Smooth muscle cell (in vitro differentiated cells): ENCODE results near the gene SYTL2. TPM values are rescaled to one million over a fixed set of nuclear protein-coding genes. Genes with fewer than 3 reads are reported as not detected.

Source experiments
- DNase-seq: peaks from one replicate; lab custom pipeline; 2025; ENCODE audit not compliant: unreplicated experiment; lab: John Stamatoyannopoulos, UW
- H2AFZ ChIP-seq: fragments of 200-600 bp; sonication (generic); 2 replicates; pipeline ENCODE4 v1.6.0; 2016; ENCODE audit warnings: antibody characterized with exemption, low read depth, mild to moderate bottlenecking
- H3F3A ChIP-seq: fragments of 200-600 bp; sonication (generic); 2 replicates; pipeline ENCODE4 v1.6.0; 2017; ENCODE audit warnings: antibody characterized with exemption, low read depth
- H3K27ac ChIP-seq: fragments of 200-600 bp; sonication (generic); 2 replicates; pipeline ENCODE4 v1.5.1; 2016; ENCODE audit warnings: low read depth, mild to moderate bottlenecking
- H3K27me3 ChIP-seq: fragments of 200-600 bp; sonication (generic); 2 replicates; pipeline ENCODE4 v1.6.1; 2016; ENCODE audit warnings: low read depth, mild to moderate bottlenecking
- H3K36me3 ChIP-seq: fragments of 200-600 bp; sonication (generic); 2 replicates; pipeline ENCODE4 v1.5.1; 2016; ENCODE audit warnings: low read depth
- H3K4me1 ChIP-seq: fragments of 200-600 bp; sonication (generic); 2 replicates; pipeline ENCODE4 v1.5.1; 2016; ENCODE audit warnings: low read depth
- H3K4me2 ChIP-seq: fragments of 200-600 bp; sonication (generic); 2 replicates; pipeline ENCODE4 v1.6.0; 2016; ENCODE audit warnings: mild to moderate bottlenecking
- H3K4me3 ChIP-seq: fragments of 200-600 bp; sonication (generic); 2 replicates; pipeline ENCODE4 v1.5.1; 2016; ENCODE audit warnings: mild to moderate bottlenecking
- H3K79me2 ChIP-seq: fragments of 200-600 bp; sonication (generic); 2 replicates; pipeline ENCODE4 v1.6.0; 2016; ENCODE audit warnings: low read depth, mild to moderate bottlenecking
- H3K9ac ChIP-seq: fragments of 200-600 bp; sonication (generic); 2 replicates; pipeline ENCODE4 v1.6.0; 2016; ENCODE audit warnings: low read depth
- H3K9me3 ChIP-seq: fragments of 200-600 bp; sonication (generic); replicated peaks from 2 replicates; pipeline ENCODE4 v1.5.1; 2016; ENCODE audit warnings: low read depth
- H4K20me1 ChIP-seq: fragments of 200-600 bp; sonication (generic); 2 replicates; pipeline ENCODE4 v1.6.0; 2016; ENCODE audit warnings: low read depth
- CTCF ChIP-seq: fragments of 200-600 bp; sonication (generic); IDR thresholded peaks from 2 replicates; pipeline ENCODE4 v1.5.1; 2017; ENCODE audit warnings: borderline replicate concordance, mild to moderate bottlenecking, antibody characterized with exemption; ENCODE audit not compliant: insufficient read depth, poor library complexity, severe bottlenecking
- WGBS: methylation state at CpG from one replicate; pipeline ENCODE4 v1.1.7; 2016; ENCODE audit warnings: low lambda C conversion rate; 5-methylcytosine and 5-hydroxymethylcytosine counted together
- polyA plus RNA-seq: library from polyadenylated mRNA; unstranded; fragments of >200 nt; fragmentation: Nextera tagmentation; extraction: Ambion mirVana; gene quantifications from 2 replicates; pipeline ENCODE4 v1.2.1, GENCODE V29; 2016
- total RNA-seq: library from RNA; depleted of rRNA; stranded (reverse); fragments of >200 nt; gene quantifications from 2 replicates; pipeline ENCODE4 v1.2.3, GENCODE V29; 2014

The SYTL2 gene
- total and polyA plus RNA-seq, 2 experiments from 2014 or later, result 10.4 to 50.7 TPM

GRCh38 chr11:85805387-85805786 lies 5.6 kb downstream of the SYTL2 start:
- TF ChIP-seq CTCF, result no peak
- Histone ChIP-seq H3K27ac (no peak overlapping the region), H3K9me3 (no peaks in the 10 kb centered on the region), H3K4me1 (peaks cover 4% of the 10 kb centered on the region), H3K4me3 (no peak overlapping the region), H3K27me3 (no peaks in the 10 kb centered on the region), H3K79me2 (no peaks in the 10 kb centered on the region), H3K36me3 (no peaks in the 10 kb centered on the region), H3F3A (no peaks in the 10 kb centered on the region), H3K4me2 (no peak overlapping the region), H4K20me1 (no peaks in the 10 kb centered on the region), H2AFZ (no peak overlapping the region), H3K9ac (no peak overlapping the region)
- WGBS, result 0% methylated on average over 1 of the region's 1 CpG
- DNase-seq, result no peak

DNA sequence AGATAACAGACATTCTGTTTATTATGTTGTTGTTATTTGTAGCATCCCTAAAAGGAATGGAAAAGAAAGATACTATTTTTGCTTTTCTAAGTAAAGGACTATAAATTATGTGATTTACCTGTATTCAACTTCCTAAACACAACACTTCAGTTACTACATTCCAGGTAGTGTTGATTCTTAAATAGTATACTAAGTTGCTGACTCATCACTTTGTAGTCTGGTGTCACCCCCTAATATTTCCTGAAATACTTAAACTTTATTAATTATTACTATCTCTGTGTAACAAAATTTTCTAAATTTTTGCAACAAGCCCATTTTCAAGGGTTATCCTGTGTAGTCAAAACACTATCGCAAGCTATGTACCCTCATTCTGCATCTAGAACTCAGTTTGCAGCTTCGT lies 7.0 kb downstream of the SYTL2 start:
- Histone ChIP-seq H3K9ac (no peak overlapping the region), H4K20me1 (no peaks in the 10 kb centered on the region), H3K27ac (no peak overlapping the region), H3F3A (no peaks in the 10 kb centered on the region), H3K9me3 (no peaks in the 10 kb centered on the region), H3K36me3 (no peaks in the 10 kb centered on the region), H3K27me3 (no peaks in the 10 kb centered on the region), H3K79me2 (no peaks in the 10 kb centered on the region), H3K4me2 (no peak overlapping the region), H2AFZ (no peak overlapping the region), H3K4me1 (no peaks in the 10 kb centered on the region), H3K4me3 (no peak overlapping the region)
- DNase-seq, result no peak
- TF ChIP-seq CTCF, result no peak
- WGBS, result 90% methylated on average over 2 of the region's 2 CpGs

- Histone ChIP-seq H3K9me3 (no peaks in the 10 kb centered on the region), H3K79me2 (no peaks in the 10 kb centered on the region), H3K27me3 (no peaks in the 10 kb centered on the region), H2AFZ (no peak overlapping the region), H3K27ac (no peak overlapping the region), H4K20me1 (no peaks in the 10 kb centered on the region), H3K36me3 (no peaks in the 10 kb centered on the region), H3K4me1 (no peaks in the 10 kb centered on the region), H3K4me2 (no peak overlapping the region), H3K4me3 (no peak overlapping the region), H3F3A (no peaks in the 10 kb centered on the region), H3K9ac (no peak overlapping the region)
- no peak for TF ChIP-seq CTCF
- WGBS, result 77% methylated on average over 1 of the region's 1 CpG
- no peak for DNase-seq
These were observed 7.6 kb downstream of the SYTL2 start for GRCh38 chr11:85803303-85803702.

DNA sequence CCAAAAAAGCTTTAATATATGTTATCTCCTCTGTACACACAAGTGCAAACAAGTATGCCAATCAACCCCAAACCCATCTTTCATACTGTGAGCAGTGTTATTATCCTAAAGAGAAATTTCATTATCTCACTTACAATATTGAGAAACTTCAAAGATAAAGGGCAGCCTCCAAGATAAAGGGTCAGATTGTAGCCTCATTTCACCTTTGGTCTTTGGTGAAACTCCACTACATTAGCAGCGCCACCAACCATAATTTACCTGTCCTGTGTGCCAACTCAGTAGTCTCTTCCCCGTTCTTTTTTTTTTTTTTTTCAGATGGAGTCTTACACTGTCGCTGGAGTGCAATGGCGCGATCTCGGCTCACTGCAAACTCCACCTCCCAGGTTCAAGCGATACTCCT lies 9.4 kb downstream of the SYTL2 start:
- TF ChIP-seq CTCF, result no peak
- Histone ChIP-seq H3K9ac (no peak overlapping the region), H3K4me1 (no peaks in the 10 kb centered on the region), H3K79me2 (no peaks in the 10 kb centered on the region), H3K27me3 (no peaks in the 10 kb centered on the region), H3K4me2 (no peak overlapping the region), H2AFZ (no peak overlapping the region), H3K36me3 (no peaks in the 10 kb centered on the region), H3K4me3 (no peak overlapping the region), H4K20me1 (no peaks in the 10 kb centered on the region), H3F3A (no peaks in the 10 kb centered on the region), H3K9me3 (no peaks in the 10 kb centered on the region), H3K27ac (no peak overlapping the region)
- 95% methylated on average over 7 of the region's 7 CpGs for WGBS
- DNase-seq, result no peak
